Measurements from ENCODE around the gene TLN1.

Gene TLN1

GRCh38 chr9:35705372-35705771, 26.6 kb downstream of the TLN1 start:
- no peak overlapping the region for H3K9ac ChIP-seq (ENCODE audit: low read length in 2 of 2)
- H3K27me3 ChIP-seq (ENCODE audit: control insufficient read depth in 1 of 2, insufficient read depth in 2 of 2, low read length in 2 of 2): no peaks in the 10 kb centered on the region
- no peaks in the 10 kb centered on the region for H3K9me3 ChIP-seq (ENCODE audit: control insufficient read depth in 2 of 2, low read length in 2 of 2)
- peaks cover 82 to 85% of the 10 kb centered on the region in 2 donors for H3K36me3 ChIP-seq (ENCODE audit: control insufficient read depth in 2 of 2, insufficient read depth in 2 of 2, low read length in 2 of 2)
- peak overlapping the region; percentile 46 for H3K27ac ChIP-seq (ENCODE audit: low read length)
- no peak overlapping the region for H3K4me3 ChIP-seq (ENCODE audit: low read length in 2 of 2)
- no peaks in the 10 kb centered on the region for H3K4me1 ChIP-seq (ENCODE audit: control insufficient read depth, insufficient read depth, low read length)

GRCh38 chr9:35703906-35704672, 27.9 kb downstream of the TLN1 start:
- Histone ChIP-seq H3K9me3 (ENCODE audit: control insufficient read depth in 2 of 2, low read length in 2 of 2) (no peaks in the 10 kb centered on the region), H3K4me3 (ENCODE audit: low read length in 2 of 2) (no peak overlapping the region), H3K27me3 (ENCODE audit: control insufficient read depth in 1 of 2, insufficient read depth in 2 of 2, low read length in 2 of 2) (no peaks in the 10 kb centered on the region), H3K27ac (ENCODE audit: low read length) (no peak overlapping the region), H3K4me1 (ENCODE audit: control insufficient read depth, insufficient read depth, low read length) (peaks cover 3% of the 10 kb centered on the region), H3K9ac (ENCODE audit: low read length in 2 of 2) (no peak overlapping the region), H3K36me3 (ENCODE audit: control insufficient read depth in 2 of 2, insufficient read depth in 2 of 2, low read length in 2 of 2) (peaks cover 92 to 93% of the 10 kb centered on the region in 2 donors)

- Histone ChIP-seq H3K9me3 (ENCODE audit: control insufficient read depth in 2 of 2, low read length in 2 of 2) (no peaks in the 10 kb centered on the region), H3K36me3 (ENCODE audit: control insufficient read depth in 2 of 2, insufficient read depth in 2 of 2, low read length in 2 of 2) (peaks cover 93 to 97% of the 10 kb centered on the region in 2 donors), H3K9ac (ENCODE audit: low read length in 2 of 2) (no peak overlapping the region), H3K4me3 (ENCODE audit: low read length in 2 of 2) (no peak overlapping the region), H3K27ac (ENCODE audit: low read length) (no peak overlapping the region), H3K27me3 (ENCODE audit: control insufficient read depth in 1 of 2, insufficient read depth in 2 of 2, low read length in 2 of 2) (no peaks in the 10 kb centered on the region), H3K4me1 (ENCODE audit: control insufficient read depth, insufficient read depth, low read length) (peaks cover 5% of the 10 kb centered on the region)
These were observed 29.3 kb downstream of the TLN1 start for GRCh38 chr9:35702696-35703095.

- Histone ChIP-seq H3K36me3 (ENCODE audit: control insufficient read depth in 2 of 2, insufficient read depth in 2 of 2, low read length in 2 of 2) (peaks cover 92 to 95% of the 10 kb centered on the region in 2 donors), H3K9ac (ENCODE audit: low read length in 2 of 2) (no peak overlapping the region), H3K9me3 (ENCODE audit: control insufficient read depth in 2 of 2, low read length in 2 of 2) (no peaks in the 10 kb centered on the region), H3K27me3 (ENCODE audit: control insufficient read depth in 1 of 2, insufficient read depth in 2 of 2, low read length in 2 of 2) (no peaks in the 10 kb centered on the region), H3K4me1 (ENCODE audit: control insufficient read depth, insufficient read depth, low read length) (peaks cover 18% of the 10 kb centered on the region), H3K27ac (ENCODE audit: low read length) (peak overlapping the region; percentile 33), H3K4me3 (ENCODE audit: low read length in 2 of 2) (no peak overlapping the region)
These were observed 31.1 kb downstream of the TLN1 start for GRCh38 chr9:35700942-35701341.

- Histone ChIP-seq H3K27ac (ENCODE audit: low read length) (peak overlapping the region; percentile 84), H3K4me3 (ENCODE audit: low read length in 2 of 2) (no peak overlapping the region)
These were observed 32.0 kb downstream of the TLN1 start for GRCh38 chr9:35700031-35700430.

GRCh38 chr9:35698231-35698630, 33.8 kb downstream of the TLN1 start:
- Histone ChIP-seq H3K36me3 (ENCODE audit: control insufficient read depth in 2 of 2, insufficient read depth in 2 of 2, low read length in 2 of 2) (peaks cover 68 to 70% of the 10 kb centered on the region in 2 donors), H3K4me1 (ENCODE audit: control insufficient read depth, insufficient read depth, low read length) (peaks cover 22% of the 10 kb centered on the region), H3K4me3 (ENCODE audit: low read length in 2 of 2) (no peak overlapping the region), H3K27me3 (ENCODE audit: control insufficient read depth in 1 of 2, insufficient read depth in 2 of 2, low read length in 2 of 2) (no peaks in the 10 kb centered on the region), H3K9me3 (ENCODE audit: control insufficient read depth in 2 of 2, low read length in 2 of 2) (no peaks in the 10 kb centered on the region), H3K9ac (ENCODE audit: low read length in 2 of 2) (no peak overlapping the region), H3K27ac (ENCODE audit: low read length) (peak overlapping the region; percentile 84)

More at GRCh38 chr9:35700031-35700430, 32.0 kb downstream of the TLN1 start:
- Histone ChIP-seq H3K36me3 (ENCODE audit: control insufficient read depth in 2 of 2, insufficient read depth in 2 of 2, low read length in 2 of 2) (peaks cover 86 to 88% of the 10 kb centered on the region in 2 donors), H3K9me3 (ENCODE audit: control insufficient read depth in 2 of 2, low read length in 2 of 2) (no peaks in the 10 kb centered on the region), H3K27me3 (ENCODE audit: control insufficient read depth in 1 of 2, insufficient read depth in 2 of 2, low read length in 2 of 2) (no peaks in the 10 kb centered on the region), H3K4me1 (ENCODE audit: control insufficient read depth, insufficient read depth, low read length) (peaks cover 21% of the 10 kb centered on the region), H3K9ac (ENCODE audit: low read length in 2 of 2) (no peak overlapping the region)

- peak overlapping the region; percentile 84 for H3K27ac ChIP-seq (ENCODE audit: low read length)
- H3K36me3 ChIP-seq (ENCODE audit: control insufficient read depth in 2 of 2, insufficient read depth in 2 of 2, low read length in 2 of 2): peaks cover 61 to 64% of the 10 kb centered on the region in 2 donors
- peak overlapping the region in 1 of 2 donors; percentile 43 for H3K9ac ChIP-seq (ENCODE audit: low read length in 2 of 2)
- H3K9me3 ChIP-seq (ENCODE audit: control insufficient read depth in 2 of 2, low read length in 2 of 2): no peaks in the 10 kb centered on the region
- H3K27me3 ChIP-seq (ENCODE audit: control insufficient read depth in 1 of 2, insufficient read depth in 2 of 2, low read length in 2 of 2): no peaks in the 10 kb centered on the region
- H3K4me3 ChIP-seq (ENCODE audit: low read length in 2 of 2): no peak overlapping the region
- H3K4me1 ChIP-seq (ENCODE audit: control insufficient read depth, insufficient read depth, low read length): peaks cover 22% of the 10 kb centered on the region
These were observed 34.5 kb downstream of the TLN1 start for GRCh38 chr9:35697486-35697885.

- Histone ChIP-seq H3K9me3 (ENCODE audit: control insufficient read depth in 2 of 2, low read length in 2 of 2) (no peaks in the 10 kb centered on the region), H3K36me3 (ENCODE audit: control insufficient read depth in 2 of 2, insufficient read depth in 2 of 2, low read length in 2 of 2) (peaks cover 55 to 57% of the 10 kb centered on the region in 2 donors), H3K9ac (ENCODE audit: low read length in 2 of 2) (peak overlapping the region; percentile 42 to 43), H3K27me3 (ENCODE audit: control insufficient read depth in 1 of 2, insufficient read depth in 2 of 2, low read length in 2 of 2) (no peaks in the 10 kb centered on the region), H3K27ac (ENCODE audit: low read length) (peak overlapping the region; percentile 84), H3K4me1 (ENCODE audit: control insufficient read depth, insufficient read depth, low read length) (peaks cover 26% of the 10 kb centered on the region), H3K4me3 (ENCODE audit: low read length in 2 of 2) (peak overlapping the region in 1 of 2 donors; percentile 40)
These were observed 35.3 kb downstream of the TLN1 start for GRCh38 chr9:35696520-35697215.

- H3K9me3 ChIP-seq (ENCODE audit: control insufficient read depth in 2 of 2, low read length in 2 of 2): no peaks in the 10 kb centered on the region
- H3K36me3 ChIP-seq (ENCODE audit: control insufficient read depth in 2 of 2, insufficient read depth in 2 of 2, low read length in 2 of 2): peaks cover 50 to 53% of the 10 kb centered on the region in 2 donors
- H3K4me3 ChIP-seq (ENCODE audit: low read length in 2 of 2): no peak overlapping the region
- H3K27ac ChIP-seq (ENCODE audit: low read length): peak overlapping the region; percentile 84
- H3K27me3 ChIP-seq (ENCODE audit: control insufficient read depth in 1 of 2, insufficient read depth in 2 of 2, low read length in 2 of 2): no peaks in the 10 kb centered on the region
- H3K4me1 ChIP-seq (ENCODE audit: control insufficient read depth, insufficient read depth, low read length): peaks cover 26% of the 10 kb centered on the region
- no peak overlapping the region for H3K9ac ChIP-seq (ENCODE audit: low read length in 2 of 2)
These were observed 36.0 kb downstream of the TLN1 start for GRCh38 chr9:35695943-35696401.

GRCh38 chr9:35691757-35692301, 40.2 kb downstream of the TLN1 start:
- Histone ChIP-seq H3K4me3 (ENCODE audit: low read length in 2 of 2) (peak overlapping the region; percentile 70 to 92), H3K9me3 (ENCODE audit: control insufficient read depth in 2 of 2, low read length in 2 of 2) (no peaks in the 10 kb centered on the region), H3K27me3 (ENCODE audit: control insufficient read depth in 1 of 2, insufficient read depth in 2 of 2, low read length in 2 of 2) (no peaks in the 10 kb centered on the region), H3K36me3 (ENCODE audit: control insufficient read depth in 2 of 2, insufficient read depth in 2 of 2, low read length in 2 of 2) (peaks cover 23 to 30% of the 10 kb centered on the region in 2 donors), H3K4me1 (ENCODE audit: control insufficient read depth, insufficient read depth, low read length) (peaks cover 22% of the 10 kb centered on the region), H3K9ac (ENCODE audit: low read length in 2 of 2) (peak overlapping the region; percentile 98), H3K27ac (ENCODE audit: low read length) (peak overlapping the region; percentile 100)

Data from stomach smooth muscle (tissue), 2 donors.